Ascending aorta (tissue), 2 donors: ENCODE measurements around the gene FXYD6. TPM values are rescaled to one million over a fixed set of nuclear protein-coding genes. Genes with fewer than 3 reads are reported as not detected.

Experiments used
- DNase-seq, 2 donors: peaks; one replicate each; pipeline ENCODE4 v3.0.0-alpha.2; 2019; ENCODE audit warnings: low spot score in 2 of 2
- H3K27ac ChIP-seq, 2 donors: fragments of 200-600 bp; sonication (generic); one replicate each; pipeline ENCODE4 v1.5.1; 2016 to 2017; ENCODE audit warnings: mild to moderate bottlenecking in 1 of 2
- H3K27me3 ChIP-seq: fragments of 200-600 bp; sonication (generic); one replicate; pipeline ENCODE4 v1.5.1; 2017
- H3K36me3 ChIP-seq, 2 donors: fragments of 200-600 bp; sonication (generic); one replicate each; pipeline ENCODE4 v1.5.1; 2016
- H3K4me1 ChIP-seq, 2 donors: fragments of 200-600 bp; sonication (generic); one replicate each; pipeline ENCODE4 v1.5.1; 2016 to 2017; ENCODE audit warnings: mild to moderate bottlenecking in 1 of 2
- H3K4me3 ChIP-seq, 2 donors: fragments of 200-600 bp; sonication (generic); one replicate each; pipeline ENCODE4 v1.5.1; 2016 to 2017; ENCODE audit warnings: mild to moderate bottlenecking in 1 of 2
- H3K9me3 ChIP-seq, 2 donors: fragments of 200-600 bp; sonication (generic); one replicate each; pipeline ENCODE4 v1.5.1; 2016
- intact Hi-C: fragments of 100-400 bp; cut with DNase I; formaldehyde crosslinking; loops from one replicate; pipeline ENCODE4 v1.15.1; 2023
- total RNA-seq: library from RNA; depleted of rRNA; stranded (reverse); fragments of >200 nt; gene quantifications from one replicate; pipeline ENCODE4 v1.1.0, GENCODE V29; 2016
- TF ChIP-seq, protein P1 (sequence below), 3 experiments: fragments of 200-600 bp in 2 of 3; fragments of 450-650 bp in 1 of 3; sonication (generic) in 2 of 3; IDR thresholded peaks; one replicate each; pipeline ENCODE4 v1.5.1; 2016 to 2019; ENCODE audit warnings: antibody characterized with exemption in 3 of 3, mild to moderate bottlenecking in 1 of 3, moderate library complexity in 1 of 3

The FXYD6 gene
- total RNA-seq, 1 donor from 2014 or later: 16.4 TPM

- H3K9me3 ChIP-seq: no peaks in the 10 kb centered on the region
- H3K27ac ChIP-seq: no peak overlapping the region
- no peaks in the 10 kb centered on the region for H3K27me3 ChIP-seq
- H3K4me1 ChIP-seq: peaks cover 0 to 2% of the 10 kb centered on the region in 2 donors
- intact Hi-C loops: no loop called here
- TF ChIP-seq, protein P1, sequence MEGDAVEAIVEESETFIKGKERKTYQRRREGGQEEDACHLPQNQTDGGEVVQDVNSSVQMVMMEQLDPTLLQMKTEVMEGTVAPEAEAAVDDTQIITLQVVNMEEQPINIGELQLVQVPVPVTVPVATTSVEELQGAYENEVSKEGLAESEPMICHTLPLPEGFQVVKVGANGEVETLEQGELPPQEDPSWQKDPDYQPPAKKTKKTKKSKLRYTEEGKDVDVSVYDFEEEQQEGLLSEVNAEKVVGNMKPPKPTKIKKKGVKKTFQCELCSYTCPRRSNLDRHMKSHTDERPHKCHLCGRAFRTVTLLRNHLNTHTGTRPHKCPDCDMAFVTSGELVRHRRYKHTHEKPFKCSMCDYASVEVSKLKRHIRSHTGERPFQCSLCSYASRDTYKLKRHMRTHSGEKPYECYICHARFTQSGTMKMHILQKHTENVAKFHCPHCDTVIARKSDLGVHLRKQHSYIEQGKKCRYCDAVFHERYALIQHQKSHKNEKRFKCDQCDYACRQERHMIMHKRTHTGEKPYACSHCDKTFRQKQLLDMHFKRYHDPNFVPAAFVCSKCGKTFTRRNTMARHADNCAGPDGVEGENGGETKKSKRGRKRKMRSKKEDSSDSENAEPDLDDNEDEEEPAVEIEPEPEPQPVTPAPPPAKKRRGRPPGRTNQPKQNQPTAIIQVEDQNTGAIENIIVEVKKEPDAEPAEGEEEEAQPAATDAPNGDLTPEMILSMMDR (IDR thresholded peaks at IDR 0.05): no peak
- DNase-seq: no peak
- no peak overlapping the region for H3K4me3 ChIP-seq
- no peaks in the 10 kb centered on the region for H3K36me3 ChIP-seq
These were observed 81.5 kb downstream of the FXYD6 start for GRCh38 chr11:117794772-117795629.

GRCh38 chr11:117794135-117794534, 82.3 kb downstream of the FXYD6 start:
- TF ChIP-seq, protein P1 (IDR thresholded peaks at IDR 0.05): no peak
- DNase-seq: no peak
- Histone ChIP-seq H3K27me3 (no peaks in the 10 kb centered on the region), H3K4me1 (peaks cover 0 to 2% of the 10 kb centered on the region in 2 donors), H3K27ac (no peak overlapping the region), H3K4me3 (no peak overlapping the region), H3K9me3 (no peaks in the 10 kb centered on the region), H3K36me3 (no peaks in the 10 kb centered on the region)
- intact Hi-C loops: no loop called here

DNA sequence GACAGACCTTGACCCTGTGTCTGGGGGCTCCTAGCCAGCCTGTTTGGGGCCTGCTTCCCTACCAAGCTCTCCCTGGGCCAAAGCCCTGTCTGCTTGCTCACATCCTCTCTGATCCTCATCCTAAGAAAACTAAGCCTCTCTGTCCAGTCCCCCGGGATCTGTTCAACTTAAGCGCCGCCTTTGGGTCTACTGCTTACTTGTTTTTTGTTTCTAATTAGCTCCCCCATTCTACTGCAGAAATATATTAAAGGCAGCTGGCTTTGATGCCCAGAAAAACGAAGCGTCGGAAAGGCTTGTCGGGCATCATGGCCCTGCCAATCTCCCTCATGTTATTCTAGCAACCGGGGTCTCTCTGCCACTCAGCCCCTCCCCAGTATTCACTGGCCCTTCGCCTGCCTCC, 82.9 kb downstream of the FXYD6 start:
- intact Hi-C loops: no loop called here
- DNase-seq: no peak
- Histone ChIP-seq H3K9me3 (no peaks in the 10 kb centered on the region), H3K4me3 (no peak overlapping the region), H3K4me1 (peaks cover 0 to 2% of the 10 kb centered on the region in 2 donors), H3K27me3 (no peaks in the 10 kb centered on the region), H3K27ac (no peak overlapping the region), H3K36me3 (no peaks in the 10 kb centered on the region)
- TF ChIP-seq, protein P1 (IDR thresholded peaks at IDR 0.05): no peak

DNA sequence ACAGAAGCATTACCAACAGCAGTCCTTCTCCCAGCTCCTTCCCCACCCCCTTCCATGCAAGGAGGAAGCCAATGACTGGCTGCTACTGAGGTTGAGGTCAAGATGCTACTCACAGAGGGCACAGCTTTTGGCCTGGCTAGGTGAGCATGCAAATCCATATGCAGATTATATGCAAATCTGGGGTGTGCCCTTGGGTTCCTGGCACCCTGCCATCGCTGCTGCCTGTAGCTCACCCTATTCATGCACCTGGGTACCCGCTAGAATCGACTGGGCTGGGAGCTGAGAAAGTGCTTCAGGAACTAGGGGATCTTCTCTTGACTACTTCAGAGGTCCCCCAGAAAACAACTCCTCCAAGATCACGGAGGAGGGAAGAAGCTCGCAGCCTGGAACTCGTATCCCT, 83.5 kb downstream of the FXYD6 start:
- H3K4me1 ChIP-seq: peaks cover 0 to 2% of the 10 kb centered on the region in 2 donors
- no peak overlapping the region for H3K4me3 ChIP-seq

DNA sequence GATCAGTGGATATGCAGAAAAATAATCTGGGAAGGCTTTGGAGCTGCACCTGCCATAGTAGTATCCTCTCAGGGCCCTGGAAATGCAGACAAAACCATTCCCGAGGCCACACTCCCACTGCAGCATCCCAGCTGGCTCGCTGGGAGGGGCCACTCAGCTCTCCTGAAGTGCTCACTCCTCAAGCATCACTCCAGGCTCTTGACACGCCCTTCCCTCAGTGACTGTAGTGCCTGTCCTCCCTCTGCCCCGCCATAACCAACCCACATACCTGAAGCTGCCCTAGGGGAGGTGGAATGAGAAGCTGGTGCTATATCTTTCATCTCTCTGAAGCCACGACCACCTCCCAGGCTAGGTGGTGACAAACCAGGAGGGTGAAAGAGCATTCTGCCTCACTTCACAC, 84.2 kb downstream of the FXYD6 start:
- Histone ChIP-seq H3K27me3 (no peaks in the 10 kb centered on the region), H3K4me1 (peaks cover 0 to 2% of the 10 kb centered on the region in 2 donors), H3K36me3 (no peaks in the 10 kb centered on the region), H3K9me3 (no peaks in the 10 kb centered on the region), H3K27ac (no peak overlapping the region), H3K4me3 (no peak overlapping the region)
- intact Hi-C loops: no loop called here
- TF ChIP-seq, protein P1 (IDR thresholded peaks at IDR 0.05): no peak
- DNase-seq: no peak

More for the DNA sequence above, 83.5 kb downstream of the FXYD6 start:
- H3K27me3 ChIP-seq: no peaks in the 10 kb centered on the region
- no peaks in the 10 kb centered on the region for H3K9me3 ChIP-seq
- no peak for DNase-seq
- no peaks in the 10 kb centered on the region for H3K36me3 ChIP-seq
- TF ChIP-seq, protein P1 (IDR thresholded peaks at IDR 0.05): no peak
- H3K27ac ChIP-seq: no peak overlapping the region
- intact Hi-C loops: no loop called here
